Epithelial cell of prostate (primary cell): ENCODE results near the gene SYDE1.
A peak's percentile ranks its signal among the peaks of the same experiment; 100 is the strongest.

Source experiments
- DNase-seq: peaks from one replicate; pipeline ENCODE4 v3.0.0-alpha.2; 2011; ENCODE audit warnings: low read depth, low spot score
- H3K27ac ChIP-seq: fragments of 450-650 bp; 2 replicates; pipeline ENCODE4 v1.5.1; 2017; ENCODE audit warnings: mild to moderate bottlenecking

SYDE1 gene

DNA sequence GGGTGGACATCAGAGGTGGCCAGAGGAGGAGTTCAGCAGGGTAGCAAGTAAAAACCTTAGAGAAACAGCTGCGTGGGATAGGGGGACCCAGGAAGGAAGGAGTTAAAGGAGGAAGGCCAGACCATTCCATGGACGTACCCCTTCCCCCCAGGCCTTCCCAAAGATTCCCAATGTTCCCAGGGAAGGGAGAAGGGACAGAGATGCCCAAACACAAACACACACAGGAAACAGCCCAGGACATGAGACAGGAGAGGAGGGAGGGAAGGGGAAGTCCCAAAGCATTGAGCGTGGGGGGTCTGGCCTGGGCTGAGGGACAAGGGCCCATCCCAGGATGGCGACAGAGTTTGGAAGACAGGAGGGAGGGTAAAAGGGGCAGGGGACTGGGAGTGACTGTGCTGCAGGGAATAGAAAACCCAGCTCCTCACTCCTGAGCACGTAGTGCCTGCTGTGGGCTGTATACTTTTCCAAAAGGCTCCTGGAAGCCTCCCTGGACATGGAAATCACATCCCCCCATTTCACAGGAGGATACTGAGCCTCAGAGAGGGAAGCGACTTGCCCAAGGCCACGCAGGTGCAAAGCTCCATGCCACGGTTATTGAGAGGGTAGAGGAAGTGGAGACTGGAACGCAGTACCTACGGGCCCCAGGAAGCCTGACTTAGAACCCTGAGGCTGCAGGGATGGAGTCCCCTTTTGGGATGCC is 1.1 kb downstream of the SYDE1 start:
- DNase-seq, result no peak
- no peak overlapping the region for H3K27ac ChIP-seq

DNA sequence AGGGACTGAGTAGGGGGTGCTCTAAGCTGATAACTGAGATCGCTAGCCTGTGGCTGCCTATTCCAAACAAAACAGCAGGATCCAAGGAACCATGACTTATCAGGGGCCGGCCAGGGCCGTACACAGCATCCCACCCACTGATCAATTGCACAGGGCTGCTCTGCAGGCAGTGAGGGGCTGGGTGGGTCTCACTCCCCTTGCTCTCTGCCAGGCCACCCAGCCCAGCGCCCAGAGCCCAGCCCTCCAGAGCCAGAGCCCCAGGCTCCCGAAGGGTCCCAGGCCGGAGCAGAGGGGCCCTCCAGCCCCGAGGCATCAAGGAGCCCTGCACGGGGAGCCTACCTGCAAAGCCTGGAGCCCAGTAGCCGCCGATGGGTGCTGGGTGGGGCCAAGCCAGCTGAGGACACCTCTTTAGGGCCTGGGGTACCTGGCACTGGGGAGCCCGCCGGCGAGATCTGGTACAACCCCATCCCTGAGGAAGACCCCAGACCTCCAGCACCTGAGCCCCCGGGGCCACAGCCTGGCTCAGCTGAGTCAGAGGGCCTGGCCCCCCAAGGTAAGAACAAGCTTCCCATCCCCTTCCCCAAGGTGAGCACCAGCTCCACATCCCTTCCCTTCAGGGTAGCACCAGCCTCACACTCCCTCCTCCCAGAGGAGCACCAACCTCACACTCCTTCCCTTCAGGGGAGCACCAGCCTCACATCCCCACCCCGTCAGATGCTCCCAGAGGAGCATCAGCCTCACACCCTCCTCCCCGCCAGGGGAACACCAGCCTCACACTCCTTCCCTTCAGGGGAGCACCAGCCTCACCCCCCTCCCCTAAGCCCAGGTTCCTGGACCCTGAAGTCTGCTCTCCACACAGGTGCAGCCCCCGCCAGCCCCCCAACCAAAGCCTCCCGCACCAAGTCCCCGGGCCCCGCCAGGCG is 1.9 kb downstream of the SYDE1 start:
- no peak overlapping the region for H3K27ac ChIP-seq

DNA sequence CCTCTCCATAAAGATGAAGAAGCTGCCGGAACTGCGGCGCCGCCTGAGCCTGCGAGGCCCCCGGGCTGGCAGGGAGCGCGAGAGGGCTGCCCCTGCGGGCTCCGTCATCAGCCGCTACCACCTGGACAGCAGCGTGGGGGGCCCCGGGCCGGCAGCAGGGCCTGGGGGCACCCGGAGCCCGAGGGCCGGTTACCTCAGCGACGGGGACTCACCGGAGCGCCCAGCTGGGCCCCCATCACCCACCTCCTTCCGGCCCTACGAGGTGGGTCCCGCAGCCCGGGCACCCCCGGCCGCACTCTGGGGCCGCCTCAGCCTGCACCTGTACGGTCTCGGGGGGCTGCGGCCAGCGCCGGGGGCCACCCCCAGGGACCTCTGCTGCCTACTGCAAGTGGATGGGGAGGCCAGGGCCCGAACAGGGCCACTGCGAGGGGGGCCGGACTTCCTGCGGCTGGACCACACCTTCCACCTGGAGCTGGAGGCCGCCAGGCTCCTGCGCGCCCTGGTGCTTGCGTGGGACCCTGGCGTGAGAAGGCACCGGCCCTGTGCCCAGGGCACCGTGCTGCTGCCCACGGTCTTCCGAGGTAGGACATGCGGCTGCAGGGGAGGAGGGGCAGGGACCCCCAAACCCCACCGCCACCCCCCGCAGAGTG is 2.7 kb downstream of the SYDE1 start:
- no peak for DNase-seq
- H3K27ac ChIP-seq, result no peak overlapping the region

More for the DNA sequence above, 1.9 kb downstream of the SYDE1 start:
- no peak for DNase-seq

DNA sequence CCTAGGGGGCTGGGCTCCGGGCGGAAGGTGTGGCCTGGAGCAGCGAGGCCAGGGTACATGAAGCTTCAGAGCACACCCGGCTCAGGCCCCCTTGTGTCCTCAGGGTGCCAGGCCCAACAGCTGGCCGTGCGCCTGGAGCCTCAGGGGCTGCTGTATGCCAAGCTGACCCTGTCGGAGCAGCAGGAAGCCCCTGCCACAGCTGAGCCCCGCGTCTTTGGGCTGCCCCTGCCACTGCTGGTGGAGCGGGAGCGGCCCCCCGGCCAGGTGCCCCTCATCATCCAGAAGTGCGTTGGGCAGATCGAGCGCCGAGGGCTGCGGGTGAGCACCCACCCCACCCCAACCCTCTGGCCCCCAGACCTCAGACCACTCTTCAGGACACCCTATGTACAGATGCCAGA is 3.2 kb downstream of the SYDE1 start:
- H3K27ac ChIP-seq, result no peak overlapping the region
- DNase-seq, result no peak

DNA sequence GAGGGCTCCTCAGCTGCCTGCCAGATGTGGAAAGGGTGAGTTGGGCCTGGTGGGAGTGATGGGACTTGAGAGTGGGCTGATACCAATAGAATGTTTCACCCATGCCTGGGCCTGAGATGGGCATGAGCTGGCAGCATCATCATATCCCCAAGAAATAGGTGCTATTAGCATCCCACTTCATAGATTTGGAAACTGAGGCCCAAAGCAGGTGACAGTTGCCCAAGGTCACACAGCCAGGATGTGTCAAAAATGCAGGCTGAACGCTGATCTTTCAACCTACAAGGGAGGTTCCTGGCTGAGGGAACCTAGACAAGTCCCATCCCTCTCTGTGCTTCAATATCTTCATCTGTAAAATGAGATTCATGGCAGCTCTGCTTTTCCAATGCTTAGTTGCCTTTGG is 4.6 kb downstream of the SYDE1 start:
- DNase-seq, result no peak
- H3K27ac ChIP-seq, result no peak overlapping the region

DNA sequence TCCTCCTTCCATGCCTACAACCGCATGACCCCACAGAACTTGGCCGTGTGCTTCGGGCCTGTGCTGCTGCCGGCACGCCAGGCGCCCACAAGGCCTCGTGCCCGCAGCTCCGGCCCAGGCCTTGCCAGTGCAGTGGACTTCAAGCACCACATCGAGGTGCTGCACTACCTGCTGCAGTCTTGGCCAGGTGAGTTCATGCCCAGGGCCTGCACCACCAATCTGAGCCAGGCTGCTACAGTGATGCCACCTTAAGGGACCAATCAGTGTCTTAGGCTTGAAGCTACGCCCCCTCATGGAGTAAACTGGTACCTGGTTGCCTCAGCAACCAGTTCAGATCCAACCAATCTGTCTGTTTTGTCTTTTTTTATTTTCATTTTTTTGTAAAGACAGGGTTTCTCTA is 5.2 kb downstream of the SYDE1 start:
- DNase-seq, result no peak
- H3K27ac ChIP-seq, result no peak overlapping the region

DNA sequence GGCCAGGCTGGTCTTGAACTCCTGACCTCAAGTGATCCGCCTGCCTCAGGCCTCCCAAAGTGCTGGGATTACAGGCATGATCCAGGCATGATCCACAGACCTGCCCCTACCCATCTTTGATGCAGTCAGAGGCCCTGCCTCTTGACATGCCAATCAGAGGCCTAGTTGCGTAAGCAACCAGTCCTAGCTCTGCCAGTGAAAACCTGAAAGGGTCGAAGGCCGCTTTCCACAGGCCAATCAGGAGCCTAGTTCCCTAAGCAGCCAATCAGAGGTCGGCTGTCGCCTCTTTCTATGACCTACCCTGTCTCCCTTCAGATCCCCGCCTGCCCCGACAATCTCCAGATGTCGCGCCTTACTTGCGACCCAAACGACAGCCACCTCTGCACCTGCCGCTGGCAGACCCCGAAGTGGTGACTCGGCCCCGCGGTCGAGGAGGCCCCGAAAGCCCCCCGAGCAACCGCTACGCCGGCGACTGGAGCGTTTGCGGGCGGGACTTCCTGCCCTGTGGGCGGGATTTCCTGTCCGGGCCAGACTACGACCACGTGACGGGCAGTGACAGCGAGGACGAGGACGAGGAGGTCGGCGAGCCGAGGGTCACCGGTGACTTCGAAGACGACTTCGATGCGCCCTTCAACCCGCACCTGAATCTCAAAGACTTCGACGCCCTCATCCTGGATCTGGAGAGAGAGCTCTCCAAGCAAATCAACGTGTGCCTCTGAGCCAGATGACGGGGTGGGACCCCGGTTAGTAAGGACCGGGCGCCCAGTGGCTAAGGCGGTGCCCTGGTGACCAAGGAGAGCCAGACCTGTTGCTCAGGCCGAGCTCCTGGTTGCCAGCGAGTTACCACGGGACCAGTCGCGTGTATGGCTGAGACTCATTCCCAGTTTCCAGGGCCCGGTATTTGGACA is 6.3 kb downstream of the SYDE1 start:
- no peak for DNase-seq
- no peak overlapping the region for H3K27ac ChIP-seq

DNA sequence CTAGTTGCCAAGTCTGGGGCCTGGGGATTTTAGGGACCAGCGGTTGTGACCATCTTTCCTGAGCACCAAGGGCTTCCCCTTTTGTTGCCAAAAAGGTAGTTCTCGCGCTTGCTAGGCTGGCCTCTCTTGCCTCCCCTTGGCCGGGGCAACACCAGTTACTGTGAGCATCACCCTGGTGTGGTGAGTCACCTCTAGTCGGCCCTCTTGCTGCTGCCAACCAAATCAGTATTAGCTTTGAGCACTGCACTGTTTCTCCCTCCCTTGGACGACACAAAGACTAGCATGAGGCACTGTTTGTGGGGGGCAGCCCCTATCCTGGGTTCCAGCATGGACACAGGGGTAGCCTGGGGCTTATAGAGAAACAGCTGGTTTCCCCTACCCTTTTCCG is 6.9 kb downstream of the SYDE1 start:
- H3K27ac ChIP-seq, result no peak overlapping the region
- DNase-seq, result no peak

DNA sequence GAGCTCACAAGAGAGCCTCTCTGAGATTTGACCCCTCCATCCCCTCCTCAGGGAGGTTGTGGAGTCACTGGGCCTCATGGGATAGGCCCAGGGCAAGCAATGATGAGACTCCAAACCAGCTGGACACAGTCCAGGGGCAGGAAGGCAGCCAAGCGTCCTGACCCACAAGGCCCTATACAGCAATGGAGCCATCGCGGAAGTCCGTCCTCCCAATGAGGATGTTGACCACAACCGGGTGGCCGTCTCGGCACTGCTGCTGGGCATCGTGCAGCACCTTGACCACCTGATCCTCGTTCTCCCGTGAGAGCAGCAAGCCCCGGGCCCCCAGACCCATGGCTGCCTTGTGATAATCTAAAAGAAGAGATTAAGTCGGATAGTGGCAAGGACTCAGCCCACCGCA is 7.9 kb downstream of the SYDE1 start:
- H3K27ac ChIP-seq, result no peak overlapping the region
- no peak for DNase-seq

DNA sequence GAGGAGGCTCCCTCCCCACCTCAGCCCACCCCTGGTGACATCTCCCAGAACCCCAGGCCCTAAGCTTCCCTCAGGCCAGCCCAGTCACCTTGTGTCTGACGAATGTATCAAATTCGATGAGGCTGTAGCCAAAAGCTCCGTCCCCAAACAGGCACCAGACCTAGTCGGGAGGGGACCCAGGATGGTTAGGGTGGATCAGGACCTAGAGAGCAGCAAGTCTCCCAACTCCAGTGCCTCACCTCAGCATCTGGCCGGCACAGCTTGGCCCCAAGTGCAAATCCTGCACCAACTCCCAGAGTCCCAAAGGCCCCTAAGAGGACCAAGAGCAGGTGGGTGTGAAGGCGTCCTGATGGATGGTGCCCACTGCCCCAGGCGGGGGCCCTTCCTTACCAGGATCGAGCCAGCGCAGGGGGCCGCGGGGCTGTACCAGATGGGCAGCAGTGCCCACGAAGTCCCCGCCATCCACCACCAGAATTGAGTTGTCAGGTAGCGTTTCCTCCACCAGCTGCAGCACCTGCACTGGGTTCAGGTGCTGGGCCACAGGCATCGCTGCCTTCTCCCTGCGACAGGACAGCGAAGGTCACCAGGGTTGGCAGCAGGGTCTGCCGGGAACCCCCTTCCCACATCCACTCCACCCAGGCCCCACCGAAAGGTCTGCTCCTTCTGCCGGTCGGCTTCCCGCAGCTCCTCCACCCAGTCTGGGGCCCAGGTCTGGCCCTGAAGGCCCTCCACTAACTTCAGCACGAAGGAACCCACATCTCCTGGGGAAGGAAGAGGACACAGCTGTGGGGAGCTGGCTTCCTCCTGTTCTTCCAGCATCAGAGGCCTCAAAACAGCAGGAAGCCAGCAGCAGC is 8.8 kb downstream of the SYDE1 start:
- H3K27ac ChIP-seq, result no peak overlapping the region
- DNase-seq, result no peak

DNA sequence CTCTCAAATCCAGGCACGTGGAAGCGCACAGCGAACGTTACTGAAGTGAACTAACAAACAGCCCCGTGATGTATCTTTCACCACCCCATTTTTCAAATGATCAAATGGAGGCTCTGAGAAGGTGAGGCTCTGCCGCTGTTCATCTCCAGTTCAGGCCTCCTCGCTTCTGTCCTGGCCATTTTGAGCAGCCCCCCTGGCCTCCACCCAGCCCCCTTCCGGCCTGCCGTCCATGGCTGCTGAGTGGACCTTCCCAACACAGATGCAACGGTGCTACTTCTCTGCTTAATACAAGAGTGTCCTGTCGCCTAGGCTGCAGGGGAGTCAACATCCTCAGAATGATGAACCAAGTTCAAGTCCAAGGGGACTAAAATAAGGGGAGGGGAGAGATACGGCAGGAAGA is 9.7 kb downstream of the SYDE1 start:
- no peak overlapping the region for H3K27ac ChIP-seq

DNA sequence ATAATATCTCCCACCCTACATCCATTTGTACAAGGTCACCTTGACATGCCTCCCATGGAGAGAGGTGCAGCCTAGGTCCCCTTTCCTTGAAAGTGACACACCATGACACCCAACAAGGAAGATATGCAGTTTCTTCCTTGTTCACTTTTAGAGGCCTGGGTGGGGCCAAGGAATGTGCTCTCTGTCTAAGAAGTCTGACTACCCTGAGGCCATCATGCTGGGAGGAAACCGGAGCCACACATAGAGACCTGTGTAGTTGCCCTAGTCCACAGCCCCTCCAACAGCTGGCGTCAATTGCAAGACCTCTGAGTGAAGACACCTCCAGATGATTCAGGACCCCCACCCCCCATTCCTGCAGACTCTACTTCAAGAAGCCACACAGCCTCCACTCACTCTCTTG is 11.0 kb downstream of the SYDE1 start:
- DNase-seq, result no peak

More for the DNA sequence above, 9.7 kb downstream of the SYDE1 start:
- no peak for DNase-seq

DNA sequence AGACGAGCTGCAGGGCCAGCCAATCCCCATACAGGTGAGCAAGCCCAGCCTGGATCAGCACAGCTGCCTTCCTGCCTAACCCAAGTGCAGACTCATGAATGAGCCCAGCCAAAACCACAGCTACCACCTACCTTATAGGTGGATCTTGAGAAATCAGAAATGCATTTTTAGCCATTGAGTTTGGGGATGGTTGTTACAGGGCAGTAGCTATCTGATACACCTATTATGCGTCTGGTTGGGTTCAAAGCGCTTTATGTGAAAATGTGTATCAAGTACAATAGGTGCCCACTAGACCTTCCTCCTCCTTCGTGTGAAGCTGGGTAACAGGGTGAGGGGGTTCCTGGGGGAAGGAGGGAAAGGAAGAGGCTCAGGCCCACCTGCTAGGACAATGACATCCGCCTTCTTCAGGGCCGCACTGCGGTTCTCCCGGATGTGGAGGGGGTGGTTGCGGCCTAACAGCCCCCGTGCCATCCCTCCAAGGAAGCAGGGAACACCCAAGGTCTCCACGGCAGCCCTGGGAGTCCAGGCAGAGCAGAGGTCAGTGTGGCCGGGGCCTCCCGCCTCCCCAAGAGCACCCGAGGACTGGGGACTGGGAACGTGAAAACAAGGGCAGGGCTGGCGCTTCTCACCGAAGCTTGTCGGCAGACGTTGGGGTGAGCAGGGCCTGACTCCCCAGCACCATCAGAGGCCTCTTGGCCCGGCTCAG is 11.7 kb downstream of the SYDE1 start:
- H3K27ac ChIP-seq, result peak overlapping the region; percentile 41
- DNase-seq, result no peak

More for the DNA sequence above, 11.0 kb downstream of the SYDE1 start:
- peak overlapping the region; percentile 41 for H3K27ac ChIP-seq

DNA sequence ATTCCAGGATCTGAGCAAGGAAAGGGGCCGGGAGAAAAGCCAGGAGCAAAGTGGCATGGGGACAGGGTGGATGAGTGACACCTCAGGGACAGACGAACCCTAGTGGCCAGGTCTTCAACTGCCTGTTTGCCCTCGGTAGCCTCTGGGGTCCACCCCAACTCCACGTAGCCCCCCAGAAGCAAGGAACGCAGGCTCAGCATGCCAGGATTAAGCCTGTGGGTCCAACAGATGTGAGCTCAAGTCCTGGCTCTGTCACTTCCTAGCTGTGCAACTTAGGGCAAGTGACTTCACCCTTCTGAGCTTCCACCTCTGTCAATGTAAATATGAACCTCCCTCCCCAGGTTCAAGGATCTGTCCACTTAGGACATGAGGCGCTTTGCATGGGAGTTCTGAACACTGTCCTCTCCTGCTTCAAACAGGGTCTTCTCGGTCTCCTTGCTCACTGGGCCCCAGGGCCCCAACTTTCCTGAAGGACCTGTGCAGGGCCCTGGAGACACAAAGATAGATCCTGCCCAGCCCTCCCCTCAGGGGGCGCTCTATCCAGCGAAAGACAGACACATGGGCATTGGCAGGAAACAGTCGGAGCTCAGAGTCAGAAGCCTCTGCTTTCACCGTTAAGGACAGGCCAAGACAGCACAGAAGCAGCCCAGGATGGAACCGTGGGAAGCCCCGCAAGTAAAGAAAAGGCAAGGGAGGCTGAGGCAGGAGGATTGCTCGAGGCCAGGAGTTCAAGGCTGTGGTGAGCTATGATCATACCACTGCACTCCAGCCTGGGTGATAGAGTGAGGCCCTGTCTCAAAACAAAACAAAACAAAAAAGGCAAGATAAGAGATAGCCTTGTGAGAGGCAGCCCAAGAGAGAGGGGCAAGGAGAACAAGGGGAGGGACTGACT is 13.2 kb downstream of the SYDE1 start:
- H3K27ac ChIP-seq, result no peak overlapping the region
- no peak for DNase-seq

DNA sequence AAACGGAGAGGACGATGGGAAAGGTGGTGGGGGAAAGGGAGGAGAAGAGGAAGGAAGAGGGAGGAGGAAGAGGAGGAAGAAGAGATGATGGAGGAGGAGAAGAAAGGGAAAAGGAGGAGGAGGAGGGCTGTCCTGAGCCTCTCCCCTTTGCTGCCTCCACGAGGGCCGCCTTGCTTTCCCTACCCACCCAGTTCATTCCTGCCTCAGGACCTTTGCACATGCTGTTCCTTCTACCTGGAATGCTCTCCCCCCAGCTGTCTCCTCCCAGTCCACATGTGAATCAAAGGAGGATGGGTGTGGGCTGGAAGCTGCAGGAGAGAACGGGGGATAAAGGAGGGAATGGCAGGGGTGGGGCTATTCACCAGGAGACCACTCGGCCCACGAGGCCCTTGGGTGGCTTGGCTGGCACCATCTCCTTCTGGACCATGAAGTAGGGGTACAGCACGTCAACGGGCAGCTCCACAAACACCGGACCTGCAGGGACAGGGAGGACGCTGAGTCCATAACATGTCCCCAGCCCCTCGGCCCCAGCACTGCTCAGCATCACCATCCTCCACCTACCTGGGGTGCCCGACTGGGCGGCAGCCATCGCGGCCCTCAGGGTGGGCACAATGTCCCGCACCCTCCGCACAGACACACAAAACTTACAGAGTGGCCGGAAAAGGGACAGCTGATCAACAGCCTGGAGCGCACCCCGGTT is 15.3 kb downstream of the SYDE1 start:
- H3K27ac ChIP-seq, result no peak overlapping the region
- DNase-seq, result no peak

DNA sequence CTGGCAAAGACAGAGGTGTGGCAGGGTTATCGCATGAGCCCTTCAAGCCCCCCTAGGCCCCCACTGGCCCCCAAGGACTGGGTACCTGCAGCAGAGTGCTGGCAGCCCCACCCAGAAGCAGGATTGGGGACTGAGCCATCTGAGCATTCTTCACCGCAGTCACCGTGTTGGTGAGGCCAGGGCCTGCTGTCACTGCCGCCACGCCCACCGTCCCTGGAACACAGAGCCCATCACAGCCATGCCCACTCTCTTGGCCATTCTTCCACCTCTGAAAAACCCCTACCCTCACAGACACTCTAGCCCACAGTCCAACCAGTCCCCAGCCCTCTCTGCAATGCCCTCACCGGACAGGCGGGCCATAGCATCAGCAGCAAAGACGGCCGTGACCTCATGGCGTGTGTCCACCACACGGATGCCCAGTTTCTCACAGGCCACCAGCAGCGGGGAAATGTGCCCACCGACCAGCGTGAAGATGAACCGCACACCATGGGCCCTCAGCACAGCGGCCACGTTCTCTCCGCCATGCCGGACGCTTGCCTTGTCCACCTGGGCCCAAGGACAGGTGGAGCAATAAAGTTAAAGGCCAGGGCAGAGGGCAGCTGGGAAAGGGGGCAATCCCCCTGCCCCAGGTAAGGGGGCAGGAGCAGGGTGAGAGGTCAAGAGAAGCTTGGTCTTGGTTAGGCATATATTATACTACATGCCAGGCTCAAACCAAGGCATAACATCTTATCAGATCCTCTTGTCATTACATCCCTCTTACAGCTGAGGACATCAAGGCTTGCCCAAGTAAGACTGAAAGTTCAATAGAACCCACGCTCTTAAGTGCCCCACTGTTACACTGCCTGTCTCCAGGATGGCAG is 16.1 kb downstream of the SYDE1 start:
- DNase-seq, result no peak
- H3K27ac ChIP-seq, result no peak overlapping the region
